HG02885 (cell line): ENCODE results near the gene SH3TC2.

Source experiments
- ATAC-seq: cut with Tn5 transposase; IDR thresholded peaks from one replicate; pipeline ENCODE4 v1.9.1; 2021; ENCODE audit warnings: mild to moderate bottlenecking; ENCODE audit not compliant: unreplicated experiment, poor library complexity

The SH3TC2 gene

DNA sequence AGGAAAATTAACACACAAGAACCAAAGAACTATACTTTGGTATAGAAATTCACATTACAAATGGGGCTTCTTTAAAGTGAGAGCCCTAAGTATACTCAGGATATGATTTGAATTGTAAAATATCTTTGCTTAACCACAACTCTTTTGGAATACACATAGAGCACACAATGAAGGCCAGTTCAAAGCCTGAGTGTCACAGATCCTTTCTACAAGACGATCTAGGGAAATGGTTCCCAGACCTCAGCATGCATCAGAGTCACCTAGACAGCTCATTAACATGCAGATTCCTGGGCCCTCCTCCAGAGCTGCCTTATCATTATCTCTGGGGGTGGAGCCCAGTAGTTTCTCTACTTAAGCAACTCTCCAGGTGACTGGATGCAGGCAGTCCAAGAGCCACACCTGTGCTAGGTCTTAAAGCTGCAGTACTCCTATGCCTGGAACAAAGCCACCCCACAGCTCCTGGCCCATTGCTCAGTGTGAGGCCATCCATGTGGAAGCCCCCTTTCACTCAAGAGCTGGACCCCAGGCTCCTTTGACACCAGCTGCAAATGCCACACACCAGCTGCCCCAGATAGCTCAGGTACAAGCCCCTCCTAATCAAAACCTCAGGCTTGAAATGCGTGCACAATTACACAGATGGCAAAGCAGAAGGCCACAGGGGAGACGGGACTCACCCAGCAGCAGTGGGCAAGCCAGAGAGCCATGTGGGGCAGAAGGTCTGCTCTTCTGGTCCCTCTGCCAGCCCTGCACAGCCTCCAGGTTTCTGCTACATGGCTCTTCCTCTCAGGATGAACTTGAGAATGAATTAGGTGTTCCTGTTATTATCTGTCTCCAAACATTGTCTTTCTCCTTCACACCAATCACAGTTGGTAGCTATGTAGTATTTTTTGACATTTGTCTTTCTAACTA, 106.1 kb downstream of the SH3TC2 start:
- ATAC-seq, result no peak
